HepG2 (cell line): ENCODE results near the gene SETD2.

ENCODE experiments used
- CBX2 ChIP-seq, 2 experiments: fragments of 200-600 bp in 1 of 2; sonication (generic); formaldehyde crosslinking in 1 of 2; IDR thresholded peaks; 2 replicates each; pipeline versions ENCODE4 v1.7.0 to v1.8.1; 2018 to 2022; ENCODE audit warnings: low read depth in 2 of 2, low read length in 1 of 2, mild to moderate bottlenecking in 1 of 2, missing genetic modification reagents in 1 of 2
- NCOA5 ChIP-seq: sonication (generic); formaldehyde crosslinking; IDR thresholded peaks from 2 replicates; pipeline ENCODE4 v1.4.0; 2020; ENCODE audit warnings: missing genetic modification reagents
- ZNF367 ChIP-seq: sonication (generic); formaldehyde crosslinking; IDR thresholded peaks from 2 replicates; pipeline ENCODE4 v1.4.0; 2020; ENCODE audit warnings: missing genetic modification reagents, borderline replicate concordance
- ZNF644 ChIP-seq: IDR thresholded peaks from 2 replicates; pipeline ENCODE4 v1.6.1; 2016; ENCODE audit warnings: low read depth
- TF ChIP-seq, protein P1 (sequence below): sonication (generic); formaldehyde crosslinking; IDR thresholded peaks from 2 replicates; pipeline ENCODE4 v1.8.0; 2022; ENCODE audit warnings: missing genetic modification reagents, mild to moderate bottlenecking, moderate library complexity, borderline replicate concordance
- TF ChIP-seq, protein P2 (sequence below): IDR thresholded peaks from 2 replicates; pipeline ENCODE4 v1.6.1; 2016

DNA sequence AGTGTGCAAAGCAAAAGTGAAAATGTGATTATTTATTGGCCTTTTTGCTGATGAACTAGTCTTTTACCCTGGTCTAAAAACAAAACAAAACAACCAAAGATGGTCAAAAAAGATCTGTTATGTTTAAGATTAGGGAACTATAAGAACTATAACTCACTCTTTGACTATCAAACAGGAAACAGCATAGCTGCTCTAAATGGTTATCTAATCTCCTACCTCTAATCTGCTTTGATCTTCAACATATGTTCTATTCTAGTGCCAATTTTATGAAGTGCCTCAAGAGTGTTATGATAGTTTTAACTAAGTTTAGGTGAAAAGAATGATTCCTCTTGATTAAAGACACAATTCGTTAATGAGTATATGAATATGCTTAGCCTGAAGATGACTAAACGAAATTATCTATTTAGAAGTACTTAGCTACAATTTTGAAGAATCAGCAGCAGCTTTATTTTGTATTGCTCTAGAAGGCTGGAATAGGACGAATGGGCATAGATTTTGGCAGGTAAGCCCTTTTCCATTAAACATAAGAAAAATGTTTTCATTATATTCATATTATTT is 46.0 kb downstream of the SETD2 start:
- TF ChIP-seq, protein P1, sequence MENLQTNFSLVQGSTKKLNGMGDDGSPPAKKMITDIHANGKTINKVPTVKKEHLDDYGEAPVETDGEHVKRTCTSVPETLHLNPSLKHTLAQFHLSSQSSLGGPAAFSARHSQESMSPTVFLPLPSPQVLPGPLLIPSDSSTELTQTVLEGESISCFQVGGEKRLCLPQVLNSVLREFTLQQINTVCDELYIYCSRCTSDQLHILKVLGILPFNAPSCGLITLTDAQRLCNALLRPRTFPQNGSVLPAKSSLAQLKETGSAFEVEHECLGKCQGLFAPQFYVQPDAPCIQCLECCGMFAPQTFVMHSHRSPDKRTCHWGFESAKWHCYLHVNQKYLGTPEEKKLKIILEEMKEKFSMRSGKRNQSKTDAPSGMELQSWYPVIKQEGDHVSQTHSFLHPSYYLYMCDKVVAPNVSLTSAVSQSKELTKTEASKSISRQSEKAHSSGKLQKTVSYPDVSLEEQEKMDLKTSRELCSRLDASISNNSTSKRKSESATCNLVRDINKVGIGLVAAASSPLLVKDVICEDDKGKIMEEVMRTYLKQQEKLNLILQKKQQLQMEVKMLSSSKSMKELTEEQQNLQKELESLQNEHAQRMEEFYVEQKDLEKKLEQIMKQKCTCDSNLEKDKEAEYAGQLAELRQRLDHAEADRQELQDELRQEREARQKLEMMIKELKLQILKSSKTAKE (CRISPR knock-in tag), result no peak
- TF ChIP-seq, protein P2, sequence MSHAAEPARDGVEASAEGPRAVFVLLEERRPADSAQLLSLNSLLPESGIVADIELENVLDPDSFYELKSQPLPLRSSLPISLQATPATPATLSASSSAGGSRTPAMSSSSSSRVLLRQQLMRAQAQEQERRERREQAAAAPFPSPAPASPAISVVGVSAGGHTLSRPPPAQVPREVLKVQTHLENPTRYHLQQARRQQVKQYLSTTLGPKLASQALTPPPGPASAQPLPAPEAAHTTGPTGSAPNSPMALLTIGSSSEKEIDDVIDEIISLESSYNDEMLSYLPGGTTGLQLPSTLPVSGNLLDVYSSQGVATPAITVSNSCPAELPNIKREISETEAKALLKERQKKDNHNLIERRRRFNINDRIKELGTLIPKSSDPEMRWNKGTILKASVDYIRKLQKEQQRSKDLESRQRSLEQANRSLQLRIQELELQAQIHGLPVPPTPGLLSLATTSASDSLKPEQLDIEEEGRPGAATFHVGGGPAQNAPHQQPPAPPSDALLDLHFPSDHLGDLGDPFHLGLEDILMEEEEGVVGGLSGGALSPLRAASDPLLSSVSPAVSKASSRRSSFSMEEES (CRISPR knock-in tag), result no peak
- TF ChIP-seq CBX2 (IDR thresholded peaks at IDR 0.05; ENCODE audit: low read depth, low read length), result no peak
- TF ChIP-seq CBX2 (CRISPR knock-in tag; IDR thresholded peaks at IDR 0.05; ENCODE audit: low read depth), result no peak
- TF ChIP-seq ZNF367 (CRISPR knock-in tag), result no peak
- no peak for TF ChIP-seq NCOA5
- no peak for TF ChIP-seq ZNF644 (CRISPR knock-in tag)
